Right atrium auricular region (tissue), 2 donors: ENCODE measurements around the gene STON1. TPM values are rescaled to one million over a fixed set of nuclear protein-coding genes. Genes with fewer than 3 reads are reported as not detected.

Experiments used
- DNase-seq: peaks from one replicate; pipeline ENCODE4 v3.0.0-alpha.2; 2019; ENCODE audit warnings: low spot score
- H3K27ac ChIP-seq, 2 donors: fragments of 200-600 bp; sonication (generic); 1 replicate in 1 of 2; 2 replicates in 1 of 2; pipeline ENCODE4 v1.5.1; 2016 to 2019
- H3K27me3 ChIP-seq, 2 donors: fragments of 200-600 bp; sonication (generic); one replicate each; pipeline versions ENCODE4 v1.5.1 to v1.6.0; 2017 to 2019
- H3K36me3 ChIP-seq: fragments of 200-600 bp; sonication (generic); one replicate; pipeline ENCODE4 v1.5.1; 2016
- H3K4me1 ChIP-seq, 2 donors: fragments of 200-600 bp; sonication (generic); one replicate each; pipeline versions ENCODE4 v1.5.1 to v1.6.0; 2017 to 2019
- H3K4me3 ChIP-seq, 2 donors: fragments of 200-600 bp; sonication (generic); 1 replicate in 1 of 2; 2 replicates in 1 of 2; pipeline ENCODE4 v1.5.1; 2017 to 2019; ENCODE audit warnings: mild to moderate bottlenecking in 1 of 2, moderate library complexity in 1 of 2
- H3K9me3 ChIP-seq, 2 donors: fragments of 200-600 bp; sonication (generic); one replicate each; pipeline ENCODE4 v1.5.1; 2019
- total RNA-seq, 2 donors: library from RNA; depleted of rRNA; stranded (reverse); fragments of >200 nt; gene quantifications; one replicate each; pipeline ENCODE4 v1.1.0, GENCODE V29; 2016
- TF ChIP-seq, protein P1 (sequence below), 2 donors: fragments of 200-600 bp; sonication (generic); IDR thresholded peaks; one replicate each; pipeline ENCODE4 v1.5.1; 2019; ENCODE audit warnings: antibody characterized with exemption in 2 of 2

The STON1 gene
- total RNA-seq, 2 donors from 2014 or later = 6.4 to 15.9 TPM

- no peaks in the 10 kb centered on the region for H3K36me3 ChIP-seq
- H3K9me3 ChIP-seq = no peaks in the 10 kb centered on the region
- TF ChIP-seq, protein P1, sequence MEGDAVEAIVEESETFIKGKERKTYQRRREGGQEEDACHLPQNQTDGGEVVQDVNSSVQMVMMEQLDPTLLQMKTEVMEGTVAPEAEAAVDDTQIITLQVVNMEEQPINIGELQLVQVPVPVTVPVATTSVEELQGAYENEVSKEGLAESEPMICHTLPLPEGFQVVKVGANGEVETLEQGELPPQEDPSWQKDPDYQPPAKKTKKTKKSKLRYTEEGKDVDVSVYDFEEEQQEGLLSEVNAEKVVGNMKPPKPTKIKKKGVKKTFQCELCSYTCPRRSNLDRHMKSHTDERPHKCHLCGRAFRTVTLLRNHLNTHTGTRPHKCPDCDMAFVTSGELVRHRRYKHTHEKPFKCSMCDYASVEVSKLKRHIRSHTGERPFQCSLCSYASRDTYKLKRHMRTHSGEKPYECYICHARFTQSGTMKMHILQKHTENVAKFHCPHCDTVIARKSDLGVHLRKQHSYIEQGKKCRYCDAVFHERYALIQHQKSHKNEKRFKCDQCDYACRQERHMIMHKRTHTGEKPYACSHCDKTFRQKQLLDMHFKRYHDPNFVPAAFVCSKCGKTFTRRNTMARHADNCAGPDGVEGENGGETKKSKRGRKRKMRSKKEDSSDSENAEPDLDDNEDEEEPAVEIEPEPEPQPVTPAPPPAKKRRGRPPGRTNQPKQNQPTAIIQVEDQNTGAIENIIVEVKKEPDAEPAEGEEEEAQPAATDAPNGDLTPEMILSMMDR (IDR thresholded peaks at IDR 0.05) = peak in 1 of 2 donors; percentile 13
- no peak overlapping the region for H3K27ac ChIP-seq
- peaks cover 0 to 18% of the 10 kb centered on the region in 2 donors for H3K4me1 ChIP-seq
- DNase-seq = no peak
- no peaks in the 10 kb centered on the region for H3K27me3 ChIP-seq
- no peak overlapping the region for H3K4me3 ChIP-seq
These were observed 36.8 kb downstream of the STON1 start for GRCh38 chr2:48566592-48567310.

- no peak for DNase-seq
- H3K4me1 ChIP-seq = peaks cover 0 to 18% of the 10 kb centered on the region in 2 donors
- no peak overlapping the region for H3K27ac ChIP-seq
These were observed 37.7 kb downstream of the STON1 start for GRCh38 chr2:48567671-48568070.

DNA sequence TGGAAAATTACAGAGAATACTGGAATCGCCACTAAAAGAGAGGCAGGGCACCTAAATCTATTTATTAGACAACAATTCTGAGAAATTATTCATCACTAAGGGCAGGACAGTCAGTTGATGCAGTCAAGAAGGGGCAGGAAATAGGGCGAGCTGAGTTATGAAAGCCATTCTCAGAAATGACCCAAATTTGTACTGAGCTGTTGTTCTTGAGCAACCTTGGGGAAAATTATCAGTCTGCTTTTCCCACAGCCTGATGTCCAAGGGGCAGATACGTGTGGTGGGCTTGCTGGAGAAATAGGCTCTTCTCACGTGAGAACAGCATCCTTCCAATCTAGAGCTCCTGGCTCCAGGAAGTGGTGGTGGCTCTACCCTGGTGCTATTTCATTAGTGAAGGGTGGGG, 38.6 kb downstream of the STON1 start:
- Histone ChIP-seq H3K27ac (no peak overlapping the region), H3K4me1 (peaks cover 0 to 18% of the 10 kb centered on the region in 2 donors)
- TF ChIP-seq, protein P1 (IDR thresholded peaks at IDR 0.05) = no peak

More at GRCh38 chr2:48567671-48568070, 37.7 kb downstream of the STON1 start:
- H3K4me3 ChIP-seq = no peak overlapping the region
- no peaks in the 10 kb centered on the region for H3K9me3 ChIP-seq
- H3K36me3 ChIP-seq = no peaks in the 10 kb centered on the region
- TF ChIP-seq, protein P1 (IDR thresholded peaks at IDR 0.05) = no peak
- no peaks in the 10 kb centered on the region for H3K27me3 ChIP-seq

GRCh38 chr2:48569433-48569832, 39.5 kb downstream of the STON1 start:
- peaks cover 0 to 18% of the 10 kb centered on the region in 2 donors for H3K4me1 ChIP-seq
- no peak overlapping the region for H3K27ac ChIP-seq
- H3K36me3 ChIP-seq = no peaks in the 10 kb centered on the region
- TF ChIP-seq, protein P1 (IDR thresholded peaks at IDR 0.05) = no peak
- H3K27me3 ChIP-seq = no peaks in the 10 kb centered on the region
- no peaks in the 10 kb centered on the region for H3K9me3 ChIP-seq
- DNase-seq = no peak
- no peak overlapping the region for H3K4me3 ChIP-seq

More for the DNA sequence above, 38.6 kb downstream of the STON1 start:
- no peaks in the 10 kb centered on the region for H3K27me3 ChIP-seq
- H3K4me3 ChIP-seq = no peak overlapping the region
- no peaks in the 10 kb centered on the region for H3K9me3 ChIP-seq
- H3K36me3 ChIP-seq = no peaks in the 10 kb centered on the region
- no peak for DNase-seq

GRCh38 chr2:48572816-48573215, 42.9 kb downstream of the STON1 start:
- TF ChIP-seq, protein P1 (IDR thresholded peaks at IDR 0.05) = no peak
- H3K4me1 ChIP-seq = peaks cover 0 to 5% of the 10 kb centered on the region in 2 donors
- DNase-seq = no peak
- no peaks in the 10 kb centered on the region for H3K27me3 ChIP-seq
- H3K27ac ChIP-seq = no peak overlapping the region
- H3K4me3 ChIP-seq = no peak overlapping the region
- H3K9me3 ChIP-seq = no peaks in the 10 kb centered on the region
- H3K36me3 ChIP-seq = no peaks in the 10 kb centered on the region
